ENCODE results near the gene DYNLT4.
A peak's percentile ranks its signal among the peaks of the same experiment; 100 is the strongest.
"Not testable (repeated sequence)": the region's sequence is repeated elsewhere in the genome, so short reads cannot be mapped to it uniquely, and the experiment has no call there.

The DYNLT4 gene

DNA sequence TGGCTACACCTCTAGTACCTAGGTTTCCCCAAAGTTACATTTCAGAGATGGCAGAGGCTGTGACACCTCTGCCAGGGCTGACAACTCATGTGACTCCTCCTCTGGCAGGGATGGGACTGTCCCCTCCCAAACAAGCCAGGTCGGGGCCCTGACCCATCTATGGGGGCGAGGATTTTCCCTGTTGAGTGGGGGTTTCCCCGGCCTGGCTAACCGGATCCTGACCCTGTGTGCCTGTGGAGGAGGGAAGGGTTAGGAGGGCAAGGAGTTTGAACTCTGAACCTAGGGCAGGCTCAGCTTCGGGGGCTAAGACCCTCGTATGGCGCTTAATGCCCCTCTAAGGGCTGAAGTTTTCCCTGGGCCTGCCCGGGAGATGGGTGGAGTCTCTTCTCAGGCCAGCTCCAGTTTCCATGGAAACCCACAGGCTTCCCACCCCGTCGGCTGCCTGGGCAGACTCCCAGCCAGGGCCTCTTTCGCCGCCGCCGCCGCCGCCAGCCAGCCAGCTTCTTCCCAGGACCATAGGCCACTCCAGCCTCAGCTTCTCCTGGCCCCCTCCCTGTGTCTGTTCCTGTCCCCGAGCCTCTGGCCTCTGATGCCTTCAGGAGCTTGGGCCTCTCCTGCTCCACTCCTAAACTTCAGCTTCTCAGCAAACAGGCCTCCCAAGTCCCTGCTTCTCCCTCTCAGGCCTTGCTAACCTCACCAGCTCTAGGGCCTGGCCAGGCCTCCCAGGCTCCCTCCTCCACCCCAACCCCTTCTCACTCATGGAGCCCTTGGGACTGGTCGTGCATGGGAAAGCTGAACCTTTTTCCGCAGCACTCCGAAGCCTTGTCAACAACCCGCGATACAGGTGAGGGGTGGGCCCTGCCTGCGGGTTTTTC is 1.1 kb upstream of the DYNLT4 start, which contains the start of gene BTBD19:
BTBD19 (plus strand) TSS at position 461 of the 875 bp plus-strand sequence; CDS start at position 759, 298 bp downstream.
- no peak for FAIRE-seq

DNA sequence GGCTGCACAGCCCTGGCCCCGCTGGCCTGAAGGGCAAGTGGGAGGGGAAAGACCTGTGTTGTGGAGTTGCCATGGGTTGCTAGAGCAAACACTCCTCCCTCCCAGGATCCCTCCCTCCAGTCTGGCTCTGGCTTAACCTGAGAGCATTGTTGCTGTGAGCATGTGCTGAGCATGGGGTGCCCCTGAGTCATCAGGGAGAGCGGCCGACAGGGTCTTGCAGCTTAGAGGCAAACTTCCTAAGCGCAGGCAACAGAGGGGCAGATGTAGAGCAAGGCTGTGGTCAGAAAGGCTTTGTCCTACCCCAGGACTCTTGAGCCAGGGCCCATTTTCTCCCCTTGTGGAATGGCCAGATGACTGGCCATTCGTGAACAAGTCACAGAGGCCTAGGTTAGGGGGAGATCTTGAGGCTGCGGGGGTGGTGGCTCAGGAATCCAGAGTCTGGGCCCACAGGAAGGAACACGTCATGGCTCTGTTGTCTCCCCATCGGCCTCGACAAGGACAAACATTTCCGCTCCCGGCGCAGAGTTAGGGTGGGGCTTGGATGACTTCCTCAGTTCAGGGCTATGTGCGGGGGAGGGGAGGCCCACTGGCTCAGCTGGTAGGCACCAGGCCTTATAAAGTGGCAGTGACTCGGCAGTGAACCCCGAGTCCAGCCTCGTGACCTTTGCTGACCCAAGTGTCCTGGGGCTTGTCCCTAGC is 362 bp upstream of the DYNLT4 start:
- no peak for FAIRE-seq

GRCh38 chr1:44806025-44806703 is 987 bp downstream of the DYNLT4 start:
- FAIRE-seq = no peak

- FAIRE-seq = no peak
Observed at GRCh38 chr1:44805311-44806024, 1.7 kb downstream of the DYNLT4 start.

- no peak for FAIRE-seq
Observed at GRCh38 chr1:44803312-44804095, 3.6 kb downstream of the DYNLT4 start.

- no peak for FAIRE-seq
Observed at GRCh38 chr1:44803062-44803311, 4.2 kb downstream of the DYNLT4 start.

GRCh38 chr1:44802306-44803061 is 4.7 kb downstream of the DYNLT4 start:
- no peak for FAIRE-seq

GRCh38 chr1:44801491-44802305 is 5.5 kb downstream of the DYNLT4 start:
- FAIRE-seq = no peak

DNA sequence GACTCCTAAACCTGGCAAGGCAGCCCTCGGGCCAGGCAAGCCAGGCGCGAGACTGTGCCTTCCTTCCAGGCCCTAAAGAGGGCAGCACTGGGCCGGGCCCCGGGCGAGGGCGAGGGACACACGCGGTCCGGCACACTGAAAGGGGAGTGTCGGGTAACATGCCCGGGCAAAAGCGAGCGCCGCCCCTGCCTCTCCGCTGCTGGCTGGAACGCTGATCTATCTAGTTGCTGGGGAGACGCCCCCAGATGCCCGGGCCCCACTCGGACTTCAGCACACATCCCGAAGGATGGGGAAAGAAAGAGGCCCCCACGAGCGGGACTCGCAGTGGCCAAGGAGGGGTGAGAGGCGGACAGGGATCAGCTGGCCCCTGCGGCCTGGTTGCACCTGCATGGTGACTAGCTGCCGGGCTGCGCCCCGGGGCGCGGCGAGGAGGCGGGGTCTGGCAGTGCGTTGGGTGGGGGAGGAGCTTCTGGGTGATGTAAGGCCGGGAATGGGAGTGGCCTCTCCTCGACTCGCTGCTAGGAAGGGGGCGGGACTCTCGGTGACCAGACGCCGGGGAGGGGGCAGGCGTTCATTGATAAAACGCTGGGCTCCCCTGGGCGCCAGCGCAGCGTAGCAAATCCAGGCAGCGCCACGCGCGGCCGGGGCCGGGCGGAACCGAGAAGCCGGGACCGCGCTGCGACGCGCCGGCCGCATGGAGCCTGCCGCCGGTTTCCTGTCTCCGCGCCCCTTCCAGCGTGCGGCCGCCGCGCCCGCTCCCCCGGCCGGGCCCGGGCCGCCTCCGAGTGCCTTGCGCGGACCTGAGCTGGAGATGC is 7.2 kb downstream of the DYNLT4 start, which contains the start of gene PLK3:
PLK3 (plus strand) TSS at position 608 of the 815 bp plus-strand sequence; CDS start at position 695, 87 bp downstream.
- FAIRE-seq = peak; percentile 85

GRCh38 chr1:44798481-44799365 is 8.4 kb downstream of the DYNLT4 start:
- no peak for FAIRE-seq

- FAIRE-seq = not testable (repeated sequence)
Observed at GRCh38 chr1:44797886-44798285, 9.3 kb downstream of the DYNLT4 start.

DNA sequence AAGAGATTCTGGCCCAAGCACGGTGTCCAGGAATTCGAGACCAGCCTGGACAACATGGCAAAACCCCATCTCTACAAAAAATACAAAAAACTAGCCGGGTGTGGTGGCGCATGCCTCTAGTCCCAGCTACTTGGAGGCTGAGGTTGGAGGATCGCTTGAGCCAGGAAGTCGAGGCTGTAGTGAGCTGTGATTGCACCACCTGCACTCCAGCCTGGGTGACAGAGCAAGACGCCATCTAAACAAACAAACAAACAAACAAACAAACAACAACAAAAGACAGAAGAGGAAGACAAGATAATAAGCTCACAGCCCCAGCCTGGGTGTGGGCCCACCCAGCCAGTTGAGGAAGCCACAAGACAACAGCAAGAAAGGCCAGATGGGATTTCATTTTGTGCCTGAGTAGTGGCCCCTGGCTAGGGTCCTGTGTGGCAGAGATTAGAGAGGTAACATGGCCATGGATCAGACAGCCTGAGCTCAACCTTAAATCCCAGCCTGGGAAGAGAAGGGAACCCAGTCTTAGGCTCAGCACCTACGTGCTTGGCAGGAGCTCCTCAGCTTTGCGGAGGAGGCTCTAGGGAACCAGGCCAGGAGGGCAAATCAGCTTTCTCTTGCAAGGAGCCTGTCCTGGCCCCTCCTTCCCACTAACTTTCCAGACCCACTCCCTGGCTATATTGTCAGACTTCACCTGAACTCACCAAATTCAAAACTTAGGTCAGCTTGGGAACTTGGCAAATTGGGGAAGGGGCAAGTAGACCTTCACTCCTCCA is 14.2 kb downstream of the DYNLT4 start:
- no peak for FAIRE-seq

DNA sequence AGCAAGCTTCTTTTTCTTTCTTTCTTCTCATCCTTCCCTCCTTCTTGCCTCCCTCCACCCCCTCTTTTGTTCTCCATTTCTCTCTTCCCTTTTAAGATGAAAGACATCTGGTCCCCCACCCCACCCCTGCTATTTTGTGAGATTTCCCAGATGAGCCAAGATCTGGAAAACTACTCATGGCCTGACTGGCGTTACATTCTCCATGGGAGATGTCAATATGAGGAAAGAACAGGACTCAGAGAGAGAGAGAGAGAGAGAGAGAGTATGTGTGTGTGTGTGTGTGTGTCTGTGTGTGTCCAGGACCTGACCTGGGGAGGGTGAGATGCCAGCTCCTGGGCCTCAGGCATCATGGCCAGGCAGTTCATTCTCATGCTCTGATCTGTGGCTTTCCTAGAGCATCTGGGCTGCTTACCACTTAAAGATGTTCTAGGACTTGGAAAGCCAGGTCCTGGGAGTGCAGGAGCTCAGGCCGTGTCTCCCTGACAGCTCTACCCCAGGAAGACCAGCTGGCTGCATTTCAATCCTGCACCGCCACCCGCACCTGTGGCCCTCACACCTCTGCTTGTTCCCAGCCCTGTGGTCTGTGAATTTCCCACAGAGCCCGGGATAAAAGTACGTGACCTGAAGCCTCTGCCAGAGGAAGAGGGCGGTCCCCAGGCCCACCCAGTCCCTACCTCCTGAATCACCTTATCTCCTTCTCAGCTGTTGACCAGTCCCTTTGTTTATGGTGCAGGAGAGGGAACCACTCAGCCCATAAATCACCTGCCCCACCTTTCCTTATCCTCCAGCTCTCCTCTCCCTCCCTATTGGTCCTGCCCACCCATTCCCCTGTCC is 16.0 kb downstream of the DYNLT4 start:
- FAIRE-seq = no peak

DNA sequence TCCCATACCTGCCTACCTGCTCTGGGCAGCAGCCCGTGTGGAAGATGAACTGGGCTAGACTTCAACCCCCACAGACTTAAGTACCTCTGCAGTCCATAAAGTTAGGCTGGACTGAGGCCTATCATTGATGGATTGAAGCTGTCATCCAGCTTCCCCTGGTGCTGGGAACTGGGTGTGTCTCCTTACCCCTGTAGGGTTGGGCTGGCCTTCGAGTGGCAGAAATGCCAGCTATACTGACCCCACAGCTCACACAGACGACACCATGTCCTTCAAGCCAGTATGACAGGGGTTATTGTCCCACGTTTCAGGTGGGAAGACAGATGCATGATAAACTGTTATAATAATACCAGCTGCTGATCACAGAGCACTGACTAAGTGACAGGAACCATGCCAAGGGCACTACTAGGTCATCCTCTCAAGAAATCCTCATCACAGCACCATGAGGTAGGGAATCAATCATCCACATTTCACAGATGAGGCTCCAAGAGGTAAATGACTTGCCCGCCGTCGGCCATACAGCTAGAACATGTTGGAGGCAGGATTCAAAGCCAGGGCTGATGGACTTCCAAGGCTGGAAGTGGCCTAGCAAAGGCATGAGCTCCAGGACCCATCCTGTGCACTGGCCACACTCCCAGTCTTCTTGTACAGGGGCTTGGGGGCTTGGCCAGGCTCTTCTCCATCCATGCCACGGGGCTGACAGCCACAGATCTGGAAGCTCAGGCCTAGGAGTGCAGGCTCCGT is 18.9 kb downstream of the DYNLT4 start, which contains the start of gene BEST4:
BEST4 (minus strand) TSS at position 51 of the 741 bp plus-strand sequence. CDS start 465 bp downstream, outside the sequence.
- FAIRE-seq = no peak

- FAIRE-seq = no peak
Observed at GRCh38 chr1:44787506-44787905, 19.6 kb downstream of the DYNLT4 start.
